Panc1 (cell line): ENCODE results near the gene IQCC. TPM values are rescaled to one million over a fixed set of nuclear protein-coding genes. Genes with fewer than 3 reads are reported as not detected.

Experiments used
- ATAC-seq: fragments of 200-7000 bp; cut with Tn5 transposase; 2 replicates; pipeline ENCODE4 v1.9.1; 2020; ENCODE audit warnings: mild to moderate bottlenecking, moderate library complexity
- BruUV-seq: library from RNA; stranded (reverse); fragments of 400-500 nt; replicated peaks from 2 replicates; lab custom pipeline; 2021; lab: Mats Ljungman, UMichigan
- CTCF ChIA-PET: fragments of 300-600 bp; sonication (Branson Sonifier 250); formaldehyde crosslinking; loops from one replicate; lab custom pipeline; 2022; ENCODE audit warnings: antibody characterized with exemption; lab: Charles Lee
- POLR2A ChIA-PET: fragments of 300-600 bp; sonication (Branson Sonifier 250); formaldehyde crosslinking; loops from one replicate; lab custom pipeline; 2022; ENCODE audit warnings: antibody characterized with exemption; lab: Charles Lee
- DNase-seq: peaks from one replicate; pipeline ENCODE4 v3.0.0-alpha.2; 2010; ENCODE audit warnings: low read depth, low spot score
- H3K27ac ChIP-seq: 2 replicates; pipeline ENCODE4 v1.5.1; 2011; ENCODE audit warnings: mild to moderate bottlenecking, low read length, inconsistent platforms
- H3K27me3 ChIP-seq: fragments of 200-500 bp; sonication (Bioruptor generic); 2 replicates; pipeline ENCODE4 v1.6.0; 2014; ENCODE audit warnings: low read length, inconsistent platforms; ENCODE audit not compliant: control insufficient read depth, insufficient read depth
- H3K36me3 ChIP-seq: fragments of 200-500 bp; sonication (Bioruptor generic); 2 replicates; pipeline ENCODE4 v1.5.1; 2014; ENCODE audit warnings: inconsistent platforms, mild to moderate bottlenecking, low read length, moderate library complexity; ENCODE audit not compliant: control insufficient read depth, insufficient read depth
- H3K4me1 ChIP-seq: 2 replicates; pipeline ENCODE4 v1.5.1; 2011; ENCODE audit warnings: inconsistent platforms, mild to moderate bottlenecking, low read length, moderate library complexity; ENCODE audit not compliant: control insufficient read depth, insufficient read depth
- H3K4me3 ChIP-seq, 2 experiments: 2 replicates each; pipeline ENCODE4 v1.5.1; 2011 to 2012; ENCODE audit warnings: low read depth in 2 of 2, low read length in 2 of 2, mild to moderate bottlenecking in 2 of 2, inconsistent platforms in 1 of 2, moderate library complexity in 1 of 2
- H3K9me3 ChIP-seq: fragments of 200-500 bp; sonication (Bioruptor generic); 2 replicates; pipeline ENCODE4 v1.5.1; 2014; ENCODE audit warnings: low read depth, mild to moderate bottlenecking, inconsistent platforms, low read length, moderate library complexity; ENCODE audit not compliant: control insufficient read depth, insufficient read depth
- CTCF ChIP-seq: fragments of 450-650 bp; IDR thresholded peaks from 2 replicates; pipeline ENCODE4 v1.5.1; 2017; ENCODE audit warnings: mild to moderate bottlenecking
- POLR2AphosphoS5 ChIP-seq: IDR thresholded peaks from 2 replicates; pipeline ENCODE4 v1.6.1; 2012; ENCODE audit warnings: mild to moderate bottlenecking, low read depth, low read length, moderate library complexity
- REST ChIP-seq, 2 experiments: IDR thresholded peaks; 2 replicates each; pipeline ENCODE4 v1.6.1; 2011 to 2012; ENCODE audit warnings: low read depth in 2 of 2, control low read depth in 1 of 2, low read length in 1 of 2, mild to moderate bottlenecking in 1 of 2, moderate library complexity in 1 of 2; ENCODE audit not compliant: insufficient read depth in 1 of 2
- SIN3A ChIP-seq: IDR thresholded peaks from 2 replicates; pipeline ENCODE4 v1.6.1; 2012; ENCODE audit warnings: low read depth, mild to moderate bottlenecking, low read length, moderate library complexity, borderline replicate concordance; ENCODE audit not compliant: insufficient read depth
- TCF7L2 ChIP-seq: IDR thresholded peaks from 2 replicates; pipeline ENCODE4 v1.6.1; 2011; ENCODE audit warnings: mild to moderate bottlenecking, low read depth, low read length, inconsistent platforms
- in situ Hi-C: cut with HindIII; loops from 2 replicates; pipeline ENCODE4 v1.10.0; 2016; ENCODE audit warnings: low sequenced_read_pairs, low pct_unique_long_range_greater_than_20kb
- intact Hi-C: fragments of 100-400 bp; cut with micrococcal nuclease; formaldehyde crosslinking; loops from one replicate; pipeline ENCODE4 v1.10.0; 2022; ENCODE audit not compliant: unreplicated experiment
- total RNA-seq: library from RNA; stranded (reverse); gene quantifications from one replicate; pipeline ENCODE4 v1.2.1, GENCODE V29; 2021; ENCODE audit not compliant: unreplicated experiment

IQCC gene
- total RNA-seq, 1 experiment from 2014 or later, result 4.4 TPM

- DNase-seq (no peak), ATAC-seq (no peak)
- H3K9me3 ChIP-seq, result no peaks in the 10 kb centered on the region
- peak overlapping the region; percentile 95 to 99; a peak in 3 of 4 replicates for H3K4me3 ChIP-seq
- POLR2A ChIA-PET, result no interaction called here
- H3K27ac ChIP-seq, result peak overlapping the region; percentile 14; the same call in 1 of the 2 replicates
- no peaks in the 10 kb centered on the region for H3K27me3 ChIP-seq
- peaks cover 23% of the 10 kb centered on the region for H3K36me3 ChIP-seq
- H3K4me1 ChIP-seq, result peaks cover 19% of the 10 kb centered on the region
- in situ Hi-C loops, result no loop called here
- BruUV-seq, result no TSS peak
- CTCF ChIA-PET, result interaction anchor here (0.6 kb wide), 1 partner anchor 8 kb away, joined by 3 read pairs; no protein-coding TSS in a partner anchor
- intact Hi-C loops, result no loop called here
- no peak for TF ChIP-seq TCF7L2
- TF ChIP-seq REST (IDR thresholded peaks at IDR 0.05; ENCODE audit: insufficient read depth in 1 of 2, low read depth in 2 of 2, low read length in 1 of 2), result no peak
- no peak for TF ChIP-seq POLR2AphosphoS5
- TF ChIP-seq CTCF, result no peak
- no peak for TF ChIP-seq SIN3A
These were observed 18.2 kb downstream of the IQCC start for GRCh38 chr1:32223683-32224082.

GRCh38 chr1:32224285-32224684 lies 18.8 kb downstream of the IQCC start:
- Histone ChIP-seq H3K36me3 (peaks cover 24% of the 10 kb centered on the region), H3K27me3 (no peaks in the 10 kb centered on the region), H3K27ac (peak overlapping the region; percentile 14; the same call in 1 of the 2 replicates), H3K9me3 (no peaks in the 10 kb centered on the region), H3K4me1 (peaks cover 19% of the 10 kb centered on the region), H3K4me3 (no peak overlapping the region)
- BruUV-seq, result no TSS peak
- CTCF ChIA-PET, result no interaction called here
- in situ Hi-C loops, result no loop called here
- DNase-seq, result no peak
- intact Hi-C loops, result no loop called here
- ATAC-seq, result no peak
- POLR2A ChIA-PET, result interaction anchor here (0.6 to 1.0 kb wide), 2 partner anchors 16 to 24 kb away, joined by 4 to 5 read pairs; no protein-coding TSS in a partner anchor
- TF ChIP-seq CTCF, result no peak
- no peak for TF ChIP-seq SIN3A
- TF ChIP-seq POLR2AphosphoS5, result no peak
- TF ChIP-seq TCF7L2, result no peak
- TF ChIP-seq REST (IDR thresholded peaks at IDR 0.05; ENCODE audit: insufficient read depth in 1 of 2, low read depth in 2 of 2, low read length in 1 of 2), result no peak
